ENCODE results near the gene FGD3. TPM values are rescaled to one million over a fixed set of nuclear protein-coding genes. Genes with fewer than 3 reads are reported as not detected.

FGD3 gene
- total RNA-seq, 1 experiment from 2014 or later, result 1.8 TPM

- Histone ChIP-seq H3K9ac (ENCODE audit: extremely low read depth, insufficient read length, low read length) (no peak overlapping the region), H4K20me1 (ENCODE audit: control insufficient read depth, insufficient read depth, insufficient read length) (no peaks in the 10 kb centered on the region), H3T11ph (ENCODE audit: low read length) (no peak overlapping the region), H3K27ac (ENCODE audit: insufficient read length, low read depth, low read length) (no peak overlapping the region), H3K4ac (ENCODE audit: low read depth, low read length) (no peak overlapping the region), H3K27me3 (ENCODE audit: insufficient read depth, low read length) (no peaks in the 10 kb centered on the region), H3K23ac (ENCODE audit: insufficient read length, low read depth, low read length) (no peak overlapping the region), H3K14ac (ENCODE audit: insufficient read depth, low read length) (peak overlapping the region; percentile 19; the same call in 1 of the 2 replicates), H3K56ac (ENCODE audit: insufficient read length, low read depth, low read length) (no peak overlapping the region), H4K5ac (ENCODE audit: insufficient read length, low read depth, low read length) (no peak overlapping the region), H2BK15ac (ENCODE audit: low read depth, low read length) (no peak overlapping the region), H3K9me3 (ENCODE audit: control insufficient read depth, low read depth, low read length) (no peaks in the 10 kb centered on the region), H2BK20ac (ENCODE audit: low read depth, low read length, poor library complexity, severe bottlenecking) (no peak overlapping the region), H3K18ac (ENCODE audit: insufficient read length, low read depth, low read length) (no peak overlapping the region), H3K4me2 (ENCODE audit: insufficient read depth, insufficient read length, low read length) (no peak overlapping the region), H2BK5ac (ENCODE audit: insufficient read length, low read length) (no peak overlapping the region), H2AK5ac (ENCODE audit: insufficient read length, low read length) (no peak overlapping the region), H2BK12ac (ENCODE audit: insufficient read length, low read depth, low read length) (no peak overlapping the region), H3K79me2 (ENCODE audit: insufficient read depth, low read length) (no peaks in the 10 kb centered on the region), H3K79me1 (ENCODE audit: insufficient read depth, low read depth, low read length, poor library complexity, severe bottlenecking) (no peaks in the 10 kb centered on the region), H4K8ac (replicated peaks; ENCODE audit: insufficient read length, low read depth, low read length) (no peak overlapping the region), H4K91ac (ENCODE audit: insufficient read length, low read depth, low read length) (no peak overlapping the region), H2BK120ac (ENCODE audit: low read depth, low read length, poor library complexity, severe bottlenecking) (no peak overlapping the region), H3K23me2 (ENCODE audit: insufficient read length, low read depth, low read length, poor library complexity, severe bottlenecking) (no peaks in the 10 kb centered on the region), H2AFZ (ENCODE audit: low read length) (no peak overlapping the region), H3K4me1 (ENCODE audit: insufficient read depth, low read length) (no peaks in the 10 kb centered on the region)
- Mint-ChIP-seq H3K4me1 (no peaks in the 10 kb centered on the region), H3K36me3 (ENCODE audit: insufficient read depth in 1 of 3, low read depth in 3 of 3) (peaks cover 0 to 2% (median 0%) of the 10 kb centered on the region in 3 experiments; a peak in 2 of 7 replicates), H3K9me3 (no peaks in the 10 kb centered on the region), H3K27me3 (ENCODE audit: low read depth) (no peaks in the 10 kb centered on the region), H3K4me3 (no peak overlapping the region), H3K27ac (peak overlapping the region in 1 of 3 experiments; percentile 84; a peak in 1 of 7 replicates)
- TF ChIP-seq CTCF (conservative IDR thresholded peaks at IDR 0.05), result no peak
- no peak for DNase-seq
- WGBS (ENCODE audit: extremely low coverage, insufficient read length, low lambda C conversion rate), result no CpG with 5 or more reads among the region's 5 CpGs
These were observed 125.1 kb downstream of the FGD3 start for GRCh38 chr9:93072383-93072795.
